IPS DF 6.9 (cell line): ENCODE data around the gene DOLPP1.

ENCODE experiments used
- DNase-seq: peaks from one replicate; pipeline ENCODE4 v3.0.0-alpha.2; 2013; ENCODE audit warnings: low read depth, low spot score
- H3K27ac ChIP-seq: one replicate; pipeline ENCODE4 v1.5.1; 2013; ENCODE audit warnings: low read length, control low read depth
- H3K27me3 ChIP-seq: 2 replicates; pipeline ENCODE4 v1.6.1; 2013; ENCODE audit warnings: mild to moderate bottlenecking, low read length; ENCODE audit not compliant: control insufficient read depth, insufficient read depth
- H3K36me3 ChIP-seq: 2 replicates; pipeline ENCODE4 v1.6.1; 2013; ENCODE audit warnings: low read length; ENCODE audit not compliant: control insufficient read depth, insufficient read depth
- H3K4me1 ChIP-seq: 2 replicates; pipeline ENCODE4 v1.6.1; 2013; ENCODE audit warnings: low read length; ENCODE audit not compliant: control insufficient read depth, insufficient read depth
- H3K4me3 ChIP-seq: 2 replicates; pipeline ENCODE4 v1.5.1; 2013; ENCODE audit warnings: mild to moderate bottlenecking, low read length
- H3K9me3 ChIP-seq: 2 replicates; pipeline ENCODE4 v1.6.1; 2013; ENCODE audit warnings: low read length, inconsistent platforms; ENCODE audit not compliant: control insufficient read depth, insufficient read depth
- WGBS: extraction: QIAGEN DNeasy Blood & Tissue Kit; methylation state at CpG from one replicate; pipeline ENCODE4 v1.1.7; 2013; ENCODE audit warnings: mixed read lengths, missing lambda C conversion rate; ENCODE audit not compliant: insufficient read length, insufficient coverage; 5-methylcytosine and 5-hydroxymethylcytosine counted together

Gene DOLPP1

GRCh38 chr9:129068110-129068509, 12.8 kb upstream of the DOLPP1 start:
- DNase-seq: no peak
- Histone ChIP-seq H3K4me1 (peaks cover 18% of the 10 kb centered on the region), H3K9me3 (no peaks in the 10 kb centered on the region), H3K4me3 (no peak overlapping the region), H3K27ac (no peak overlapping the region), H3K27me3 (no peaks in the 10 kb centered on the region), H3K36me3 (peaks cover 24% of the 10 kb centered on the region)
- no CpG with 5 or more reads among the region's 19 CpGs for WGBS

GRCh38 chr9:129068990-129069861, 11.7 kb upstream of the DOLPP1 start:
- no peaks in the 10 kb centered on the region for H3K9me3 ChIP-seq
- peaks cover 18% of the 10 kb centered on the region for H3K4me1 ChIP-seq
- H3K4me3 ChIP-seq: no peak overlapping the region
- H3K27ac ChIP-seq: no peak overlapping the region
- WGBS: no CpG with 5 or more reads among the region's 31 CpGs
- no peak for DNase-seq
- H3K36me3 ChIP-seq: peaks cover 19% of the 10 kb centered on the region; the same call in 1 of the 2 replicates
- H3K27me3 ChIP-seq: no peaks in the 10 kb centered on the region

- H3K27me3 ChIP-seq: no peaks in the 10 kb centered on the region
- H3K4me3 ChIP-seq: no peak overlapping the region
- peaks cover 18% of the 10 kb centered on the region for H3K4me1 ChIP-seq
- peaks cover 19% of the 10 kb centered on the region; the same call in 1 of the 2 replicates for H3K36me3 ChIP-seq
- no peak overlapping the region for H3K27ac ChIP-seq
- no CpG with 5 or more reads among the region's 26 CpGs for WGBS
- no peak for DNase-seq
- no peaks in the 10 kb centered on the region for H3K9me3 ChIP-seq
Measured at GRCh38 chr9:129069862-129070641, 10.9 kb upstream of the DOLPP1 start.

GRCh38 chr9:129070696-129071525, 10.0 kb upstream of the DOLPP1 start:
- Histone ChIP-seq H3K4me1 (peaks cover 18% of the 10 kb centered on the region), H3K9me3 (no peaks in the 10 kb centered on the region), H3K27me3 (no peaks in the 10 kb centered on the region), H3K36me3 (peaks cover 19% of the 10 kb centered on the region; the same call in 1 of the 2 replicates), H3K4me3 (no peak overlapping the region), H3K27ac (no peak overlapping the region)
- WGBS: no CpG with 5 or more reads among the region's 21 CpGs
- no peak for DNase-seq

- H3K27ac ChIP-seq: no peak overlapping the region
- no CpG with 5 or more reads among the region's 10 CpGs for WGBS
- no peaks in the 10 kb centered on the region for H3K9me3 ChIP-seq
- H3K36me3 ChIP-seq: peaks cover 19% of the 10 kb centered on the region; the same call in 1 of the 2 replicates
- H3K27me3 ChIP-seq: no peaks in the 10 kb centered on the region
- H3K4me1 ChIP-seq: peaks cover 18% of the 10 kb centered on the region
- no peak overlapping the region for H3K4me3 ChIP-seq
- DNase-seq: peak; percentile 74
Measured at GRCh38 chr9:129071526-129072126, 9.3 kb upstream of the DOLPP1 start.

GRCh38 chr9:129072171-129072570, 8.7 kb upstream of the DOLPP1 start:
- Histone ChIP-seq H3K27me3 (no peaks in the 10 kb centered on the region), H3K36me3 (peaks cover 19% of the 10 kb centered on the region; the same call in 1 of the 2 replicates), H3K4me1 (peaks cover 18% of the 10 kb centered on the region), H3K9me3 (no peaks in the 10 kb centered on the region), H3K27ac (no peak overlapping the region), H3K4me3 (no peak overlapping the region)
- no CpG with 5 or more reads among the region's 9 CpGs for WGBS
- no peak for DNase-seq

- H3K4me1 ChIP-seq: peaks cover 18% of the 10 kb centered on the region
- peaks cover 8% of the 10 kb centered on the region; the same call in 1 of the 2 replicates for H3K36me3 ChIP-seq
- no CpG with 5 or more reads among the region's 8 CpGs for WGBS
- H3K4me3 ChIP-seq: no peak overlapping the region
- no peak overlapping the region for H3K27ac ChIP-seq
- H3K27me3 ChIP-seq: no peaks in the 10 kb centered on the region
- DNase-seq: no peak
- H3K9me3 ChIP-seq: no peaks in the 10 kb centered on the region
Measured at GRCh38 chr9:129073404-129073803, 7.5 kb upstream of the DOLPP1 start.

- no peak for DNase-seq
- H3K27ac ChIP-seq: no peak overlapping the region
- H3K36me3 ChIP-seq: peaks cover 3% of the 10 kb centered on the region; the same call in 1 of the 2 replicates
- no peak overlapping the region for H3K4me3 ChIP-seq
- H3K27me3 ChIP-seq: no peaks in the 10 kb centered on the region
- no peaks in the 10 kb centered on the region for H3K9me3 ChIP-seq
- no CpG with 5 or more reads among the region's 3 CpGs for WGBS
- H3K4me1 ChIP-seq: peaks cover 18% of the 10 kb centered on the region
Measured at GRCh38 chr9:129074106-129074505, 6.8 kb upstream of the DOLPP1 start.

- Histone ChIP-seq H3K27ac (no peak overlapping the region), H3K27me3 (no peaks in the 10 kb centered on the region), H3K4me3 (no peak overlapping the region), H3K4me1 (peaks cover 11% of the 10 kb centered on the region), H3K36me3 (no peaks in the 10 kb centered on the region), H3K9me3 (no peaks in the 10 kb centered on the region)
- WGBS: no CpG with 5 or more reads among the region's 16 CpGs
- no peak for DNase-seq
Measured at GRCh38 chr9:129075996-129076639, 4.8 kb upstream of the DOLPP1 start.
